A673 (cell line): ENCODE data around the gene SSUH2. TPM values are rescaled to one million over a fixed set of nuclear protein-coding genes. Genes with fewer than 3 reads are reported as not detected.

Experiments
- BruUV-seq: library from RNA; stranded (reverse); fragments of 400-500 nt; replicated peaks from 2 replicates; lab custom pipeline; 2021; lab: Mats Ljungman, UMichigan
- CTCF ChIA-PET: fragments of 300-600 bp; sonication (Branson Sonifier 250); formaldehyde crosslinking; loops from one replicate; lab custom pipeline; 2022; ENCODE audit warnings: antibody characterized with exemption; lab: Charles Lee
- POLR2A ChIA-PET: fragments of 300-600 bp; sonication (Branson Sonifier 250); formaldehyde crosslinking; loops from one replicate; lab custom pipeline; 2022; ENCODE audit warnings: antibody characterized with exemption; ENCODE audit not compliant: low non-redundant PET; lab: Charles Lee
- DNase-seq: peaks from one replicate; pipeline ENCODE4 v3.0.0-alpha.2; 2015; ENCODE audit warnings: low spot score
- H3K27ac ChIP-seq: fragments of 200-600 bp; sonication (generic); 2 replicates; pipeline ENCODE4 v1.5.1; 2016; ENCODE audit warnings: mixed run types, low read depth, mild to moderate bottlenecking, mixed read lengths, antibody characterized with exemption, low read length; ENCODE audit not compliant: poor library complexity, severe bottlenecking
- H3K27me3 ChIP-seq: fragments of 200-600 bp; sonication (generic); replicated peaks from 2 replicates; pipeline ENCODE4 v1.6.1; 2017; ENCODE audit warnings: mixed run types, low read depth, mild to moderate bottlenecking, mixed read lengths, antibody characterized with exemption, low read length; ENCODE audit not compliant: insufficient read depth, poor library complexity
- H3K36me3 ChIP-seq: fragments of 200-600 bp; sonication (generic); 2 replicates; pipeline ENCODE4 v1.6.1; 2016; ENCODE audit warnings: mixed run types, mild to moderate bottlenecking, mixed read lengths, antibody characterized with exemption, low read length; ENCODE audit not compliant: insufficient read depth, poor library complexity, severe bottlenecking
- H3K4me1 ChIP-seq: fragments of 200-600 bp; sonication (generic); 2 replicates; pipeline ENCODE4 v1.6.1; 2017; ENCODE audit warnings: mixed run types, mild to moderate bottlenecking, mixed read lengths, antibody characterized with exemption, low read length; ENCODE audit not compliant: insufficient read depth, poor library complexity, severe bottlenecking
- H3K4me3 ChIP-seq: fragments of 200-600 bp; sonication (generic); 2 replicates; pipeline ENCODE4 v1.5.1; 2016; ENCODE audit warnings: low read depth, mixed run types, mild to moderate bottlenecking, mixed read lengths, low read length; ENCODE audit not compliant: poor library complexity, severe bottlenecking
- H3K9me3 ChIP-seq: fragments of 200-600 bp; sonication (generic); 2 replicates; pipeline ENCODE4 v1.6.1; 2016; ENCODE audit warnings: mixed run types, low read depth, mild to moderate bottlenecking, mixed read lengths, antibody characterized with exemption, low read length; ENCODE audit not compliant: poor library complexity, severe bottlenecking
- EZH2 ChIP-seq: fragments of 200-600 bp; sonication (generic); IDR thresholded peaks from 2 replicates; pipeline ENCODE4 v1.6.1; 2017; ENCODE audit warnings: borderline replicate concordance, low read depth, mild to moderate bottlenecking, mixed read lengths, antibody characterized with exemption, low read length; ENCODE audit not compliant: poor library complexity, severe bottlenecking
- intact Hi-C: fragments of 100-400 bp; cut with micrococcal nuclease; formaldehyde crosslinking; loops from one replicate; pipeline ENCODE4 v1.10.0; 2022; ENCODE audit not compliant: unreplicated experiment
- total RNA-seq: library from RNA; stranded (reverse); gene quantifications from 2 replicates; pipeline ENCODE4 v1.2.3, GENCODE V29; 2021
- TF ChIP-seq, protein P1 (sequence below): fragments of 300-800, 200-600 bp; sonication (generic); conservative IDR thresholded peaks from 2 replicates; pipeline ENCODE4 v1.5.1; 2017; ENCODE audit warnings: low read depth, mild to moderate bottlenecking, antibody characterized with exemption, low read length, moderate library complexity, mixed read lengths

Gene SSUH2
- total RNA-seq, 1 experiment from 2014 or later, result 3.6 TPM

DNA sequence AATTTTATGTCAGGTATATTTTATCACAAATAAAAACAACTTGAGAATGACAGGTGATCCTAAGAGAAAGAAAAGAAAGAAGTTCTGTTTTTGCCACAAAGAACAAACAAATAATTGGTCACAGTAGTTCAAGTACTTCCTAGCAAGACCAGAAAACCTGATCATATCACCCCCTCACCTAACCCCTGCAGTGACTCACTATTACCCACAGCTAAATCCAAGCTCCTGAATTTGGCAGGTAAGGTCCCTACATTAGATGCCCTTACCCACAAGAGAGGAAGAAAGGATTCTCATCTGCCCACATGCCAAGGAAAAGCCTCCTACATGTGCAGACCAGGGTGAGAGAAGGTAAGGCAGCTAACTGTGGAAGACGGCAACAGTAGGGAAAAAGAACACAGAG lies 4.4 kb downstream of the SSUH2 start:
- Histone ChIP-seq H3K36me3 (no peaks in the 10 kb centered on the region), H3K27me3 (no peaks in the 10 kb centered on the region), H3K4me3 (no peak overlapping the region), H3K27ac (no peak overlapping the region), H3K9me3 (no peaks in the 10 kb centered on the region), H3K4me1 (no peaks in the 10 kb centered on the region)
- BruUV-seq, result no TSS peak
- ChIA-PET POLR2A (no interaction called here), CTCF (no interaction called here)
- intact Hi-C loops, result no loop called here
- no peak for TF ChIP-seq EZH2
- TF ChIP-seq, protein P1, sequence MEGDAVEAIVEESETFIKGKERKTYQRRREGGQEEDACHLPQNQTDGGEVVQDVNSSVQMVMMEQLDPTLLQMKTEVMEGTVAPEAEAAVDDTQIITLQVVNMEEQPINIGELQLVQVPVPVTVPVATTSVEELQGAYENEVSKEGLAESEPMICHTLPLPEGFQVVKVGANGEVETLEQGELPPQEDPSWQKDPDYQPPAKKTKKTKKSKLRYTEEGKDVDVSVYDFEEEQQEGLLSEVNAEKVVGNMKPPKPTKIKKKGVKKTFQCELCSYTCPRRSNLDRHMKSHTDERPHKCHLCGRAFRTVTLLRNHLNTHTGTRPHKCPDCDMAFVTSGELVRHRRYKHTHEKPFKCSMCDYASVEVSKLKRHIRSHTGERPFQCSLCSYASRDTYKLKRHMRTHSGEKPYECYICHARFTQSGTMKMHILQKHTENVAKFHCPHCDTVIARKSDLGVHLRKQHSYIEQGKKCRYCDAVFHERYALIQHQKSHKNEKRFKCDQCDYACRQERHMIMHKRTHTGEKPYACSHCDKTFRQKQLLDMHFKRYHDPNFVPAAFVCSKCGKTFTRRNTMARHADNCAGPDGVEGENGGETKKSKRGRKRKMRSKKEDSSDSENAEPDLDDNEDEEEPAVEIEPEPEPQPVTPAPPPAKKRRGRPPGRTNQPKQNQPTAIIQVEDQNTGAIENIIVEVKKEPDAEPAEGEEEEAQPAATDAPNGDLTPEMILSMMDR, result no peak
- DNase-seq, result no peak

DNA sequence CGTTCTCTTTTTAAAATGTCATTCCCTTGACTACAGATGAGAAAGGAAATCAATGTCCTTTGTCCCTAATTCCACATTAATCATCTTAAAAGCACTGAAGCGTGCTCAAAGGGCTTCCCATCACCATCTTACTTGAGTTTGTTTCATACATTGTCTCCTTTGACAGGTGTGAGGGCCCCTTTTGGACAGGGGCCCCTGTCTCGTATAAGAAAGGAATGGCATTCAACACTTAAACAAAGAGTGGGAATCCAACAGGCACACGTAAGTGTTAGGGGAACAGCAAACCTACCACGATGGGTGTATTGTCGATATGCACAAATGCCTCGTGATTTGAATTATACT lies 5.0 kb downstream of the SSUH2 start:
- Histone ChIP-seq H3K4me1 (no peaks in the 10 kb centered on the region), H3K27ac (no peak overlapping the region), H3K4me3 (no peak overlapping the region), H3K27me3 (no peaks in the 10 kb centered on the region), H3K36me3 (no peaks in the 10 kb centered on the region), H3K9me3 (no peaks in the 10 kb centered on the region)
- TF ChIP-seq EZH2, result no peak
- TF ChIP-seq, protein P1, result no peak
- intact Hi-C loops, result no loop called here
- no peak for DNase-seq
- no TSS peak for BruUV-seq
- ChIA-PET CTCF (no interaction called here), POLR2A (no interaction called here)

DNA sequence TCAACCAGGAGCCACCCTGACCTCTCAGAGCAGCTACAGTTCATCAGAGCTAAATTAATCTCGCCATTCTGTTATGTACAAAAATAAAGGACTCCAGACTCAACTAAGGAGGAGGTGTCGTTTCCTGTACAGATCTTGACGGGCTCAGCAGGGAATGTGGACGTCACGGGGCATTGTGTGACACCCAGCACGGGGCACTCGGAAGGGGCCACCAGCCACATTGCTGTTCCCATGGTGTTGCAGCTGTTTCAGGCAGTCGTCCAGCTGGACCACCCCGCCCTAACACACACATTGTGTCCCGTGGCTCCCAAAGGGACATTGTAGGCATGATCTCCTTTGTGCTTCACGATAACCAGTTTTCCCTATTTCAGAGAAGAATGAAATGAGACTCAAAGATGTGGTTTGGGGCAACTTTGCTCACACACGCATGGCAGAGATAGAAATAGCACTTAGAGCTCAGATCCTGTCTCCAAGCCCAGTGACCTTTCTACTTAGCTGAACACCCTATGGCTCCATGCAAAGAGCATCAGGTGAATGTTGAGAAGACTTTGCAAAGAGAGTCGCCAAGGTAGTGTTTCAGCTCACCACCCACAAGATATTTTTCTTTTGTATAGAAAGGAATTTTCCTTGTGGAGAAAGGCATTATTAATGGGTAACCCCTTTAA lies 5.5 kb downstream of the SSUH2 start:
- POLR2A ChIA-PET, result no interaction called here
- DNase-seq, result no peak
- Histone ChIP-seq H3K27ac (no peak overlapping the region), H3K4me1 (no peaks in the 10 kb centered on the region), H3K36me3 (no peaks in the 10 kb centered on the region), H3K4me3 (no peak overlapping the region), H3K27me3 (no peaks in the 10 kb centered on the region), H3K9me3 (no peaks in the 10 kb centered on the region)
- BruUV-seq, result no TSS peak
- TF ChIP-seq, protein P1, result no peak
- no peak for TF ChIP-seq EZH2
- CTCF ChIA-PET, result no interaction called here
- intact Hi-C loops, result no loop called here
